ENCODE data around the gene ADAM17.

The ADAM17 gene

DNA sequence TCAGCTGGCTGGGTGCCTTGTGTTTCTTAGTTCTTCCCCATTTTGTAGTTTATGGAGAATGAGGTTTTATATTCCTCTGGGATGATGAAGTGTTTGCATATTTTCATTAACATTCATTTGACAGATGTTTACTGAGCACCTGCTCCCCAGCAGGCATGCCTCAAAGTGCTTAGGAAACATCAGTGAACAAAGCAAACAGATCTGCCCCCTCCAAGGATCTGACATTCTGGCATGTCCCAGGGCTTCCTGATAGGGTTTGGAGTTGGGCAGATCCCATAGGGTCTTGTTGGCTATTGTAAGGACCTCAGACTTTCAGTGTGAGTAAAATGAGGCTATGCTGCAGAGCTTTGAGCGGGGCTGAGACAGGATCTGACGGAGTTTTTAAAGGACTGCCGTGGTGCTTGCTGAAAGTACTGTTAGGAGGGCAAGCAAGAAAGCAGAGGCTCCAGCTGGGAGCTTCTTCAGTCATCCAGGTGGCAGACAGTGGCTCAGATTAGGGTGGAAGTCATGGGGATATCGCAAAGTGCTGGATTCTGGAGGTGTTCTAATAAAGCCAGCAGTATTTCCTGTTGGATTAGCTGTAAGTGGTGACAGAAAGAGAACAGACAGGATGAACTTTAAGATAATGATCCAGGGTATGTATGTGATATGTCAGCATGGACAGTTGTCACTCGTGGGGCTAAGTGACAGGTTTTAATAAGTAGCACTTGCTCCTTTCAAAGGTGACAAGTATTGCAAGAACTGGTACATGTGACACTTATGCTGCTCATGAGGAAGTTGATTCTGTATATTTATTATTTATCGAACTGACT lies 92.5 kb downstream of the ADAM17 start:
- DNase-seq (ENCODE audit: low read depth): no peak
- TF ChIP-seq, protein P1, sequence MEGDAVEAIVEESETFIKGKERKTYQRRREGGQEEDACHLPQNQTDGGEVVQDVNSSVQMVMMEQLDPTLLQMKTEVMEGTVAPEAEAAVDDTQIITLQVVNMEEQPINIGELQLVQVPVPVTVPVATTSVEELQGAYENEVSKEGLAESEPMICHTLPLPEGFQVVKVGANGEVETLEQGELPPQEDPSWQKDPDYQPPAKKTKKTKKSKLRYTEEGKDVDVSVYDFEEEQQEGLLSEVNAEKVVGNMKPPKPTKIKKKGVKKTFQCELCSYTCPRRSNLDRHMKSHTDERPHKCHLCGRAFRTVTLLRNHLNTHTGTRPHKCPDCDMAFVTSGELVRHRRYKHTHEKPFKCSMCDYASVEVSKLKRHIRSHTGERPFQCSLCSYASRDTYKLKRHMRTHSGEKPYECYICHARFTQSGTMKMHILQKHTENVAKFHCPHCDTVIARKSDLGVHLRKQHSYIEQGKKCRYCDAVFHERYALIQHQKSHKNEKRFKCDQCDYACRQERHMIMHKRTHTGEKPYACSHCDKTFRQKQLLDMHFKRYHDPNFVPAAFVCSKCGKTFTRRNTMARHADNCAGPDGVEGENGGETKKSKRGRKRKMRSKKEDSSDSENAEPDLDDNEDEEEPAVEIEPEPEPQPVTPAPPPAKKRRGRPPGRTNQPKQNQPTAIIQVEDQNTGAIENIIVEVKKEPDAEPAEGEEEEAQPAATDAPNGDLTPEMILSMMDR (conservative IDR thresholded peaks at IDR 0.05; ENCODE audit: low read depth, low read length): no peak
- no peak overlapping the region for H3K4me3 ChIP-seq (ENCODE audit: low read depth, low read length)

DNA sequence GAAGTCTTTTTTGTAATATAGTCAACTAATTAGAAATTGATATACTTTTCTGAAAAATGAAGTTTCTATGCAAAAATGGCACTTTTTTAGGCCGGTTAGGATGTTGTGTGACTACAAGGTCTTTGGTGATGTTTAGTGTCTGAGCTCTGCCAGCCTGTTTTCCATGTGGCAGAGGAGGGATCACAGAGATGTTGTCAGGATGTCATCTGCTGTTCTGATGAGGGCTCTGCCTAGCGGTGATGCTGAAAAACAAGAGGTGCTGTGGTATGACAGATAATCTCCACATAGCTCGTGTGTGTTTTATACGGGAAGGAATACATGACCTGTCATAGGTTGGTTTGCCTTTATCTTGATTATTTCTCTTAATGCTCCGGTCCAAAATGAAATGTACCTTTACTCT lies 93.3 kb downstream of the ADAM17 start:
- no peak overlapping the region for H3K4me3 ChIP-seq (ENCODE audit: low read depth, low read length)
- DNase-seq (ENCODE audit: low read depth): no peak
- TF ChIP-seq, protein P1 (conservative IDR thresholded peaks at IDR 0.05; ENCODE audit: low read depth, low read length): no peak

DNA sequence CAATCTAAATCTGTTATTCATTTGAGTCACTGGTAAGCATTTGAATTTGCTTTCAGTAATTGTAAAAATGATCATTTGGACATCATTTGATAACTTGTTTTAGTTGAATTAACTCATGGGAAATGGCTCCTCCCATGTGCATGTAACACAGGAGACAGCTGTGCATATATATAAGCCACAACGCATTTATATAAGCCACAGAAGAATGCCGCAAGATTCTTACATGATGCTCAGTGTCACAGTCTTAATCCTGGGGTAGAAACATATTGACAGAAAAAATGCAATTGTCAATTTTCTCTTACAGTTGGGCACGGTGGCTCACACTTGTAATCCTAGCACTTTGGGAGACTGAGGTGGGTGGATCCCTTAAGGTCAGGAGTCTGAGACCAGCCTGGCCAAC lies 94.6 kb downstream of the ADAM17 start:
- no peak overlapping the region for H3K4me3 ChIP-seq (ENCODE audit: low read depth, low read length)
- TF ChIP-seq, protein P1 (conservative IDR thresholded peaks at IDR 0.05; ENCODE audit: low read depth, low read length): no peak
- DNase-seq (ENCODE audit: low read depth): no peak

DNA sequence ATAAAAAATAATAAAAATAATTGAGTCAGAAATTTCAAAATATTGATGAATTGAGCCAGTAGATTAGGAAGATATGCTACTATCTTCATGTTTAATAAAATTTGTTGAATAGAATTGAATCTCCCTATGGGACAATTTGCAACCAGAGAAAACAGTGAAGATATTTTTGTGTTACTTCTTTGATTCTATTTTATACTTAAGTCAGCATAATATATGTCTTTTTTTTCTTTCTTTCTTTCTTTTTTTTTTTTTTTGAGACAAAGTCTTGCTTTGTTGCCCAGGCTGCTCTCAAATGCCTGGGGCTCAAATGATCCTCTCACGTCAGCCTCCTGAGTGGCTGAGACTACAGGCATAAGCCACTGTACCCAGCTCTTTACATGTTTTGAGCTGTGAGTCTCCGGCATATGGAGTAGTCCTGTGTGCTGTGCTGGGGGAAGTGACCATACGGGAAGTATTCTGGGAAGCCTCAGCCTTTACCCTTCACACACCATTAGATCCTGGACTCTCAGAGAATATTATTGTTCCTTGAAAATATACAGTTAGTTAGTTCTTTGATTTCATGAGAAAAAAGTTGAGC lies 95.1 kb downstream of the ADAM17 start:
- DNase-seq (ENCODE audit: low read depth): no peak
- TF ChIP-seq, protein P1 (conservative IDR thresholded peaks at IDR 0.05; ENCODE audit: low read depth, low read length): no peak
- H3K4me3 ChIP-seq (ENCODE audit: low read depth, low read length): no peak overlapping the region

DNA sequence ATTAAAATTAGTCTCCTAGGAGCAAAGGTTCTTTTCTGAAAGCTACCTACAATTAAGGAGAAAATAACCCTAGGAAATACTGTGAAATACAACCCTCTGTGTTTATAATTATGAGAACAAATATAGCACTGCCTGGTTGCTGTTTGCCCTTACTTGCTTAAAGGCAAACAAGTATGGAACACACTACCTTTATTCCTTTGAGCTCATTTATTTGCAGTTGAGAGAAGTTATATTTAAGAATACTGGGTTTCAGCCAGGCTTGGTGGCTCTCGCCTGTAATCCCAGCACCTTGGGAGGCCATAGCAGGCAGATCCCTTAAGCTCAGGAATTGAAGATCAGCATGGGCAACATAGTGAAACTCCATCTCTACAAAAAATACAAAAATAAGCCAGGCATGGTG lies 104.4 kb downstream of the ADAM17 start:
- DNase-seq (ENCODE audit: low read depth): no peak
- TF ChIP-seq, protein P1 (conservative IDR thresholded peaks at IDR 0.05; ENCODE audit: low read depth, low read length): no peak
- no peak overlapping the region for H3K4me3 ChIP-seq (ENCODE audit: low read depth, low read length)

DNA sequence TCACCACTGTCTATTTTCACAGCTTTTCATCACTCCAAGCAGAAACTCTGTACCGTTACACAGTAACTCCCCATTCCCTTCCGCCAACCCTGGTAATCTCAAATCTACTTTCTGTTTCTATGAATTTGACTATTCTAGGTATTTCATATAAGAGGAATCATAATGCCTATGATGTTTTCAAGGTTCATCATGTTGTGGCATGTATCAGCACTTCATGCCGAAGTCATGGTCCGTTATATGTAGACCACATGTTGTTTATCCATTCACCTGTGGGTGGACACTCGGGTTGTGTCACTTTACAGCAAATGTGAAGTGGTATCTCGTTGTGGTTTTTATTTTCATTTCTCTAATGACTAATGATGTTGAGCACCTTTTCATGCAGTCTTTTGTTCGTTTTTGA lies 110.5 kb downstream of the ADAM17 start:
- H3K4me3 ChIP-seq (ENCODE audit: low read depth, low read length): no peak overlapping the region
- no peak for DNase-seq (ENCODE audit: low read depth)
- TF ChIP-seq, protein P1 (conservative IDR thresholded peaks at IDR 0.05; ENCODE audit: low read depth, low read length): no peak

DNA sequence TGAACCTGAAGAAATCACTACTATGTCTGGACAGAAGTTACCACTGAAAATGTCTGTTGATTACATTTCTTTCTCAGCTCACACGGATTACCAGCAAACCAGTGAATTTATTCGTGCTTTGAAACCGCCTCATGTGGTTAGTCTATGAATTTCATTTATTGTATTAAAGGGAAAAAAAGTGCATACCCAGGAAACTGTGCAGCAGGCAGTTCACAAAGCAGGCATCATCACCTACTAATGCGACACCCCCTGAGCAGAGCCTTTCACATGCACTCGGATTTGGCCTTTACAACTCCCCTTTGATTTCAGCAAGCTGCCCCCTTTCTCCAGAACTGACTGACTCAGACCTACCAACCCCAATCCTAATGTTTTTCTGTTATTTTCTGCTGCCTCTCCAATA lies 112.1 kb downstream of the ADAM17 start:
- no peak overlapping the region for H3K4me3 ChIP-seq (ENCODE audit: low read depth, low read length)
- TF ChIP-seq, protein P1 (conservative IDR thresholded peaks at IDR 0.05; ENCODE audit: low read depth, low read length): no peak
- no peak for DNase-seq (ENCODE audit: low read depth)
